CD8-positive, alpha-beta memory T cell (primary cell): ENCODE results near the gene MAPK14. TPM values are rescaled to one million over a fixed set of nuclear protein-coding genes. Genes with fewer than 3 reads are reported as not detected.
A peak's percentile ranks its signal among the peaks of the same experiment; 100 is the strongest.
"Not testable (repeated sequence)": the region's sequence is repeated elsewhere in the genome, so short reads cannot be mapped to it uniquely, and the experiment has no call there.

ENCODE experiments used
- CTCF ChIA-PET: fragments of 350-600 bp; sonication (Branson Sonifier 250); formaldehyde crosslinking; loops from one replicate; lab custom pipeline; 2021; ENCODE audit warnings: antibody characterized with exemption; lab: Charles Lee
- POLR2A ChIA-PET: fragments of 350-600 bp; sonication (Branson Sonifier 250); formaldehyde crosslinking; loops from one replicate; lab custom pipeline; 2021; ENCODE audit warnings: antibody characterized with exemption; lab: Charles Lee
- DNase-seq, 5 donors: peaks; one replicate each; pipeline versions ENCODE4 v3.0.0 to v3.0.0-alpha.2; 2020 to 2022; ENCODE audit warnings: mixed read lengths in 1 of 5
- H3K27ac ChIP-seq: one replicate; pipeline ENCODE4 v1.7.0; 2013; ENCODE audit warnings: low read depth, mild to moderate bottlenecking, low read length, moderate library complexity
- H3K27me3 ChIP-seq: 2 replicates; pipeline ENCODE4 v1.7.0; 2013; ENCODE audit warnings: low read length, mild to moderate bottlenecking; ENCODE audit not compliant: insufficient read depth, poor library complexity, severe bottlenecking
- H3K36me3 ChIP-seq: 2 replicates; pipeline ENCODE4 v1.7.0; 2013; ENCODE audit warnings: mild to moderate bottlenecking, low read length, moderate library complexity; ENCODE audit not compliant: insufficient read depth
- H3K4me1 ChIP-seq: 2 replicates; pipeline ENCODE4 v1.7.0; 2013; ENCODE audit warnings: mild to moderate bottlenecking, low read length, moderate library complexity; ENCODE audit not compliant: insufficient read depth
- H3K4me3 ChIP-seq: 2 replicates; pipeline ENCODE4 v1.7.0; 2013; ENCODE audit warnings: mild to moderate bottlenecking, low read length
- H3K9me3 ChIP-seq: 2 replicates; pipeline ENCODE4 v1.7.0; 2013; ENCODE audit warnings: mild to moderate bottlenecking, low read length
- H3K27ac Mint-ChIP-seq, 8 donors: one replicate each; pipeline ENCODE4 v1.8.0; 2020 to 2021; ENCODE audit warnings: mixed read lengths in 8 of 8, mild to moderate bottlenecking in 6 of 8, inconsistent platforms in 3 of 8, moderate library complexity in 3 of 8
- H3K27me3 Mint-ChIP-seq, 2 donors: one replicate each; pipeline ENCODE4 v1.8.0; 2020 to 2021; ENCODE audit warnings: mixed read lengths in 2 of 2, mild to moderate bottlenecking in 1 of 2, moderate library complexity in 1 of 2
- H3K36me3 Mint-ChIP-seq, 3 donors: one replicate each; pipeline ENCODE4 v1.8.0; 2020 to 2021; ENCODE audit warnings: mixed read lengths in 3 of 3, inconsistent platforms in 1 of 3, mild to moderate bottlenecking in 1 of 3
- H3K4me1 Mint-ChIP-seq, 3 donors: one replicate each; pipeline ENCODE4 v1.8.0; 2020 to 2021; ENCODE audit warnings: mixed read lengths in 3 of 3, inconsistent platforms in 1 of 3, mild to moderate bottlenecking in 1 of 3
- H3K4me3 Mint-ChIP-seq, 7 donors: one replicate each; pipeline ENCODE4 v1.8.0; 2020 to 2021; ENCODE audit warnings: mixed read lengths in 7 of 7, mild to moderate bottlenecking in 6 of 7, moderate library complexity in 4 of 7, inconsistent platforms in 2 of 7
- H3K9me3 Mint-ChIP-seq, 5 donors: one replicate each; pipeline ENCODE4 v1.8.0; 2020 to 2022; ENCODE audit warnings: mixed read lengths in 5 of 5, mild to moderate bottlenecking in 3 of 5, moderate library complexity in 2 of 5, inconsistent platforms in 1 of 5
- polyA plus RNA-seq: library from polyadenylated mRNA; unstranded; fragments of 300-500 nt; fragmentation: Illumina TruSeq; gene quantifications from one replicate; pipeline ENCODE4 v1.2.3, GENCODE V29; 2021
- total RNA-seq, 2 experiments: library from RNA; stranded (reverse); gene quantifications; one replicate each; pipeline ENCODE4 v1.2.3, GENCODE V29; 2021

The MAPK14 gene
- total and polyA plus RNA-seq, 3 experiments from 2014 or later = 46.5 to 52.5 (median 48.4) TPM

DNA sequence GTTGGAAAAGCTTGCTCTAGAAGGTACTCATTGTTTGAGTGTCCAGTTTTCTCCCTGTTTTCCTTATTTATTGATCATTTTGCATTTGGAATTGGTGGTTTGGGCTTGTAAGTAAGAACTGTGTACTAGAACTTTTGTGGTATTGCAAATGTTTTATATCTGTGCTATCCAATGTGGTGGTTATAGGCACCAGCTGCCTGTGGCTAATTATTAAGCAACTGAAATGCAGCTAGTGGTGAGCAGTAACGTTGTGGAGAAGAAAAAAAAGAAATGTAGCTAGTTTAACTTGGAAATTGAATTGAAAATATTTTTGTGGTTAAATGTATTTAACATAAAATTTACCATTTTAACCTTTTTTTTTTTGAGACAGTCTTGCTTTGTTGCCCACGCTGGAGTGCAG, 52.0 kb downstream of the MAPK14 start:
- Histone ChIP-seq H3K36me3 (peaks cover 60% of the 10 kb centered on the region), H3K27me3 (no peaks in the 10 kb centered on the region), H3K9me3 (no peaks in the 10 kb centered on the region), H3K27ac (no peak overlapping the region), H3K4me1 (no peaks in the 10 kb centered on the region), H3K4me3 (no peak overlapping the region)
- DNase-seq = no peak
- peaks cover 19 to 88% (median 39%) of the 10 kb centered on the region in 3 donors for H3K36me3 Mint-ChIP-seq
- H3K27me3 Mint-ChIP-seq = no peaks in the 10 kb centered on the region
- H3K4me1 Mint-ChIP-seq = peaks cover 13 to 27% (median 24%) of the 10 kb centered on the region in 3 donors
- ChIA-PET POLR2A (no interaction called here), CTCF (interaction anchor here (0.8 to 1.8 kb wide), 2 partner anchors 10 to 52 kb away, joined by 3 to 7 read pairs; partner anchors contain the start of gene MAPK14)
- no peaks in the 10 kb centered on the region for H3K9me3 Mint-ChIP-seq
- no peak overlapping the region for H3K4me3 Mint-ChIP-seq
- peak overlapping the region in 1 of 8 donors; percentile 43 for H3K27ac Mint-ChIP-seq

- no peaks in the 10 kb centered on the region for H3K9me3 Mint-ChIP-seq
- POLR2A ChIA-PET = no interaction called here
- Histone ChIP-seq H3K4me3 (no peak overlapping the region), H3K27me3 (no peaks in the 10 kb centered on the region), H3K36me3 (peaks cover 53% of the 10 kb centered on the region), H3K9me3 (no peaks in the 10 kb centered on the region), H3K27ac (no peak overlapping the region), H3K4me1 (no peaks in the 10 kb centered on the region)
- CTCF ChIA-PET = interaction anchor here (1.3 kb wide), 1 partner anchor 13 kb away, joined by 3 read pairs; no protein-coding TSS in a partner anchor
- H3K4me1 Mint-ChIP-seq = peaks cover 12 to 19% (median 14%) of the 10 kb centered on the region in 3 donors
- H3K27me3 Mint-ChIP-seq = no peaks in the 10 kb centered on the region
- H3K27ac Mint-ChIP-seq = peak overlapping the region in 4 of 8 donors; percentile 42 to 83 (median 56)
- no peak for DNase-seq
- no peak overlapping the region for H3K4me3 Mint-ChIP-seq
- H3K36me3 Mint-ChIP-seq = peaks cover 19 to 81% (median 34%) of the 10 kb centered on the region in 3 donors
Observed at GRCh38 chr6:36082318-36082717, 54.7 kb downstream of the MAPK14 start.

DNA sequence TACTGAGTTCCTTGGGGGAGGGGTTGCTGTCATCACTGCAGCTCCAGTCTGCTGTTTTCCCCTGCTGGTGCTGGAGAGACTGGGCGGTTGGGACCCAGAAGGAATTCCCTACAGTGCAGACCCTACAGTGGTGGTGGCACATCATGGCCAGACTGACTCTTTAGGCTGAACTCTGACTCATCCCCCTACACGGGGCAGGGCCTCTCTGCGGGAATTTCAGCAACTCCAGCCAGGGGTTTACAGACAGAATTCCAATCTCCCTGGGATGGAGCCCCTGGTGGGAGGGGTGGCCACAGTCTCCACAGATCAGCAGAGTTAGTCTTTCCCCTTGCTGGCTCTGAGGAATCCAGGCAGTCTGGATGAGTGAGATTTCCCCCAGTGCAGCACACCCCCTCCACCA, 55.8 kb downstream of the MAPK14 start:
- Histone ChIP-seq H3K9me3 (no peaks in the 10 kb centered on the region), H3K4me1 (no peaks in the 10 kb centered on the region), H3K27me3 (no peaks in the 10 kb centered on the region), H3K4me3 (no peak overlapping the region), H3K27ac (no peak overlapping the region), H3K36me3 (peaks cover 42% of the 10 kb centered on the region)
- ChIA-PET POLR2A (no interaction called here), CTCF (interaction anchor here (0.9 kb wide), 1 partner anchor 12 kb away, joined by 3 read pairs; no protein-coding TSS in a partner anchor)
- Mint-ChIP-seq H3K27ac (peak overlapping the region in 1 of 8 donors; percentile 26), H3K4me1 (peaks cover 12 to 19% (median 14%) of the 10 kb centered on the region in 3 donors), H3K4me3 (no peak overlapping the region), H3K27me3 (no peaks in the 10 kb centered on the region), H3K36me3 (peaks cover 19 to 70% (median 34%) of the 10 kb centered on the region in 3 donors), H3K9me3 (no peaks in the 10 kb centered on the region)
- no peak for DNase-seq

GRCh38 chr6:36088204-36088603, 60.6 kb downstream of the MAPK14 start:
- H3K9me3 Mint-ChIP-seq = not testable (repeated sequence)

GRCh38 chr6:36089048-36089447, 61.4 kb downstream of the MAPK14 start:
- no peak overlapping the region for H3K4me3 Mint-ChIP-seq
- CTCF ChIA-PET = no interaction called here

More at GRCh38 chr6:36088204-36088603, 60.6 kb downstream of the MAPK14 start:
- H3K4me3 ChIP-seq, H3K27me3 ChIP-seq, POLR2A ChIA-PET, CTCF ChIA-PET, DNase-seq, H3K27ac ChIP-seq, H3K4me1 Mint-ChIP-seq, H3K4me1 ChIP-seq, H3K36me3 ChIP-seq, H3K4me3 Mint-ChIP-seq, H3K27me3 Mint-ChIP-seq, H3K9me3 ChIP-seq: not testable (repeated sequence)
- H3K36me3 Mint-ChIP-seq = peaks cover 0 to 50% (median 11%) of the 10 kb centered on the region in 3 donors
- H3K27ac Mint-ChIP-seq = peak overlapping the region in 2 of 8 donors; percentile 53 to 54

GRCh38 chr6:36094238-36094637, 66.6 kb downstream of the MAPK14 start:
- ChIA-PET CTCF (interaction anchor here (0.7 to 4.4 kb wide), 23 partner anchors 9 to 264 kb away, joined by 3 to 81 read pairs (median 6); partner anchors contain the start of genes BRPF3 and MAPK14), POLR2A (interaction anchor here (2.3 kb wide), 1 partner anchor 66 kb away, joined by 22 read pairs; the partner anchor contains the start of gene MAPK14)
- DNase-seq = no peak
- no peak overlapping the region for H3K27ac ChIP-seq
- H3K4me3 ChIP-seq = no peak overlapping the region
- no peaks in the 10 kb centered on the region for H3K9me3 Mint-ChIP-seq
- no peaks in the 10 kb centered on the region for H3K9me3 ChIP-seq
- no peaks in the 10 kb centered on the region for H3K27me3 Mint-ChIP-seq
- no peaks in the 10 kb centered on the region for H3K27me3 ChIP-seq
- H3K4me3 Mint-ChIP-seq = no peak overlapping the region
- H3K27ac Mint-ChIP-seq = peak overlapping the region in 7 of 8 donors; percentile 41 to 90 (median 68)
- H3K4me1 ChIP-seq = peaks cover 20% of the 10 kb centered on the region
- H3K36me3 ChIP-seq = peaks cover 4% of the 10 kb centered on the region
- peaks cover 0 to 41% (median 4%) of the 10 kb centered on the region in 3 donors for H3K36me3 Mint-ChIP-seq
- H3K4me1 Mint-ChIP-seq = peaks cover 27 to 40% (median 27%) of the 10 kb centered on the region in 3 donors

More at GRCh38 chr6:36089048-36089447, 61.4 kb downstream of the MAPK14 start:
- Mint-ChIP-seq H3K36me3 (peaks cover 0 to 41% (median 10%) of the 10 kb centered on the region in 3 donors), H3K9me3 (no peaks in the 10 kb centered on the region), H3K27me3 (no peaks in the 10 kb centered on the region), H3K4me1 (peaks cover 4 to 8% (median 6%) of the 10 kb centered on the region in 3 donors), H3K27ac (peak overlapping the region in 4 of 8 donors; percentile 1 to 76 (median 20))
- H3K27ac ChIP-seq = no peak overlapping the region
- H3K9me3 ChIP-seq = no peaks in the 10 kb centered on the region
- DNase-seq = no peak
- no peaks in the 10 kb centered on the region for H3K27me3 ChIP-seq
- H3K36me3 ChIP-seq = peaks cover 4% of the 10 kb centered on the region
- H3K4me3 ChIP-seq = no peak overlapping the region
- POLR2A ChIA-PET = no interaction called here
- no peaks in the 10 kb centered on the region for H3K4me1 ChIP-seq

DNA sequence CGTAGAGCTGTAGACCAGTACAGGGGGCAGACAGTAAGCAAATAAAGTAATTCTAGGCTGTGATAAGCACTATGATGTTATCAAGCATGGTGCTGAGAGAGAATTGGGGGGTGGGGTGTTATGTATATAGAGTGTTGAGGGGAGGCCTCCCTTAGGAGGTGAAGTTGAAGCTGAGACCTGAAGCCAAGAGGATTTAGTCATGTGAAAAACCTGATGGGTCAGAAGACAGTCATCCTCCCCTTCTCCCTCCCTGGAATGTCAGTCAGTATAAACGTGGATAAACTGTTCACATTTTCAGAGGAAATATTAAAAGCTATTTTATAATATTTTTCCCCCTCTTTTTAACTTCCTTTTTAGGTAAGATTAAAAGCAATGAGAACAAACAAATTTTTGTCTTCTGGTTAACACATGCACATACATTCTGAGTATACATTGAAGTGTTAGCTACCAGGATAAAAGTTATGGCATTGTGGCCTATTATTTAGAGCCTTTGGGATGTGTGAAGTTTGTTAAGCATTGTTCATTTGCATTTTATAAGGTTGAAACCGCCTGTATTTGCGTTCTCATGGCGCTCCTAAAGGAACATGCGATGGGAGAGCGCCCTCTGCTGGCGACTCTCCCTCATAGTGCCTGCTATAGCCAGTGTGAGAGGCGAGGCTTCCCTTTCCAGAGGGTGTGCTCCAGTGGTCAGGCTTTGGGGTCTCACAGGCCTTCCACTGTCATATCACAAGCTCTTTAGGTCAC, 67.3 kb downstream of the MAPK14 start:
- Mint-ChIP-seq H3K36me3 (peaks cover 0 to 37% (median 2%) of the 10 kb centered on the region in 3 donors), H3K9me3 (no peaks in the 10 kb centered on the region), H3K27ac (peak overlapping the region; percentile 41 to 90 (median 70)), H3K4me1 (peaks cover 34 to 47% (median 34%) of the 10 kb centered on the region in 3 donors), H3K4me3 (peak overlapping the region in 1 of 7 donors; percentile 15), H3K27me3 (no peaks in the 10 kb centered on the region)
- no peaks in the 10 kb centered on the region for H3K27me3 ChIP-seq
- no peaks in the 10 kb centered on the region for H3K9me3 ChIP-seq
- CTCF ChIA-PET = interaction anchor here (0.6 to 4.4 kb wide), 37 partner anchors 9 to 694 kb away, joined by 3 to 81 read pairs (median 4); partner anchors contain the start of genes BRPF3 and MAPK14
- peaks cover 27% of the 10 kb centered on the region for H3K4me1 ChIP-seq
- H3K36me3 ChIP-seq = peaks cover 4% of the 10 kb centered on the region
- DNase-seq = peak; percentile 68 to 84 (median 74)
- POLR2A ChIA-PET = interaction anchor here (2.3 kb wide), 1 partner anchor 67 kb away, joined by 22 read pairs; the partner anchor contains the start of gene MAPK14
- no peak overlapping the region for H3K4me3 ChIP-seq
- no peak overlapping the region for H3K27ac ChIP-seq
